ENCODE data around the gene RAB27B.
A peak's percentile ranks its signal among the peaks of the same experiment; 100 is the strongest.
"Not testable (repeated sequence)": the region's sequence is repeated elsewhere in the genome, so short reads cannot be mapped to it uniquely, and the experiment has no call there.

Gene RAB27B, protein sequence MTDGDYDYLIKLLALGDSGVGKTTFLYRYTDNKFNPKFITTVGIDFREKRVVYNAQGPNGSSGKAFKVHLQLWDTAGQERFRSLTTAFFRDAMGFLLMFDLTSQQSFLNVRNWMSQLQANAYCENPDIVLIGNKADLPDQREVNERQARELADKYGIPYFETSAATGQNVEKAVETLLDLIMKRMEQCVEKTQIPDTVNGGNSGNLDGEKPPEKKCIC

DNA sequence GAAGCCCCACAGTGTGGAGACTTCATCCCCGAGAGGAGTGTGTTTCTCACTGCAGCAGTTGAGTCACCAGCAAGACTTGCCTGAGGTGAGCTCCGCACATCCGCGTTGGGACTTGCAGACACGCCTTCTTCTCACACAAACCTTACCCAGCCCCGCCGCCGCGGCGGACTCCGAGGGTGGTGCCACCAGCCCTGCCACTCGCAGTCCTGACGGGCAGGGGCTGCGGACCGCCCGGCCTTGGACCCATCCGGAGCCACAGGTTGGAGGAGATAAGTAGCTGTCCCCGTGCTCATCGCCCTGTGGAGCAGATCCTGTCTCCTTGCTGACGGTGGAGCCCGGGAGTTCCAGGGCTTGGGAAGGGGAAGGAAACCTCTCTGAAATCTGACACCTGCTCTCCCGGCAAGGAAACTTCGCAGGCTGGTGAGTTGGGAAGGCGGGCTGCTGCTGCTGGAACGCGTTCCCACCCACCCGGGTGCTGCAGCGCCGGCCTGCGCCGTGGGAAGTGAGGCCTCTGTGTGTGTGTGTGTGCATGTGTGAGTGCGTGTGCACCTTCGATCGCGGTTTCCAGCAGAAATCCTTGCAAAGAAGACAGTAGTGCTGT, at the start of gene RAB27B:
Gene RAB27B (plus strand): TSS at position 197 of the 601 bp plus-strand sequence. CDS start 49,109 bp downstream, outside the sequence.
- DNase-seq (ENCODE audit: low read depth): peak; percentile 49

DNA sequence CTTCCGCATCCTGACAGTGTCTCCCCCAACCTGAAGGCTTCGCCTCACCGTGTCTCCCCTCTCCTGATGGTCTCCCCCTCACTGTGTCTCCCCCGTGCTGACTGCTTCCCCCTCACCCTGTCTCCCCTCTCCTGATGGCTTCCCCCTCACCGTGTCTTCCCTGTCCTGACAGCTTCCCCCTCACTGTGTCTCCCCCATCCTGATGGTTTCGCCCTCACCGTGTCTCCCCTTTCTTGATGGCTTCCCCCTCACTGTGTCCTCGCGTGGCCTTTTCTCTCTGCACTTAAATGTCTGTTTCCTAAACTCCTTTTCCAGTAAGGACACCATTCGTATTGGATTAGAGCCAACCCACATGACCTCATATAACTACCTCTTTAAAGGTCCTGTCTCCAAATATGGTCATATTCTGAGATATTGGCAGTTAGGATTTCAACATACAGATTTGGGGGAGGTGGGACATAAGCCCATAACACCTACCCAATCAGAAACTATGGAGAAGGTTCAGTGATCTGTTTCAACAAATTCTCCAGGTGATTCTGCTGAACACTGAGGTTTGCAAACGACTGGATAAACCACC, 47.9 kb upstream of the RAB27B start:
- no peak for DNase-seq (ENCODE audit: low read depth)

DNA sequence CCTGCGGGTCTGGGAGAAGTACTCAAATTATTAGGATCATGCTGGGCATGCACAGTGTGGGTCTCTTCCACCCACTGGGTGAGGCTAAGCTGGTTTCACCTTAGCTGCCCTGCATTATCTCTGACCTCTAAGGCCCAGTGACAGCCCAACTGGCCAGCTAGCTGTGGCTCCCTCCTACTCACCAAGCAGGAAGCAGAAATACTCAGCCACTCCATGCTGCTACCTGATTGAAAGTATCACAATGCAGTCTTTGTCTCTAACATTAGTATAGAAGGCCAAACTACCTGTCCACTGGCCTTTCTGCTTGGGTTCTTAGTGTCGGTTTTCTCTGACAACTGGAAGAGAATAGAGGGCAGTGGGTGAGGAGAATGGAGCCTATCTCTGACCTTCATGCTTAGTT, 47.3 kb upstream of the RAB27B start:
- DNase-seq (ENCODE audit: low read depth): no peak

DNA sequence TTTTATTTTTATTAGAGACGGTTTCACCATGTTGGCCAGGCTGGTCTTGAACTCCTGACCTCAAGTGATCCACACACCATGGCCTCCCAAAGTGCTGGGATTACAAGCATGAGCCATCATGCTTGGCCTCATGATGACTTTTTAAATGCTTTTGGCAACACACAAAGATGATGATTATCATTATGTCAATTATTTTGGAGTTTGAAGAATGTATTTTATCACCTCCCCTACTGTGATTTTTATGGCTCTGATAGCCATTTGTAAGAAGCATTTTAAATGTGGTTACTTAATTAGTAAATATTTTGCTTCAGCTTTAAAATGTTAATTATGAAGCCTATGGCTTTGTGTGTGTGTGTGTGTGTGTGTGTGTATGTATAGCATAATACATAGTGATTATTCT, 45.1 kb upstream of the RAB27B start:
- no peak for DNase-seq (ENCODE audit: low read depth)

DNA sequence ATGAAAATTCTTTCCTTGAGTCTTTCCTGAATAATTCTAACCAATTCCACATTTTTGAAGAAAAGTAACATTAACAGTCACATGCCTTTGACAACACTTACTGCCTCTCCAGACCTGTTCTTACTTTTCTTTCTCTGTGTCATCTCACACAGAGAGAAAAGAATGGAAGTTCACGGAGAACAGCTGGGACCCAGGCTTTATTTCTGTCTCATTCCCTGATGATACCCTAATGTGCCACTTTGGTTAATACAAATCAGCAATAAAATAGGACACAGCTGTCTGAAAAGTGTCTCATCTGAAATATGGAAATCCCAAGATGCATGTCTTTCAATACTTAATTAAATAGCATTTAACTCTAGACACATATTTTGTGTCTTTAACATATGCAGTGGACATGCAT, 42.1 kb upstream of the RAB27B start:
- DNase-seq (ENCODE audit: low read depth): no peak

DNA sequence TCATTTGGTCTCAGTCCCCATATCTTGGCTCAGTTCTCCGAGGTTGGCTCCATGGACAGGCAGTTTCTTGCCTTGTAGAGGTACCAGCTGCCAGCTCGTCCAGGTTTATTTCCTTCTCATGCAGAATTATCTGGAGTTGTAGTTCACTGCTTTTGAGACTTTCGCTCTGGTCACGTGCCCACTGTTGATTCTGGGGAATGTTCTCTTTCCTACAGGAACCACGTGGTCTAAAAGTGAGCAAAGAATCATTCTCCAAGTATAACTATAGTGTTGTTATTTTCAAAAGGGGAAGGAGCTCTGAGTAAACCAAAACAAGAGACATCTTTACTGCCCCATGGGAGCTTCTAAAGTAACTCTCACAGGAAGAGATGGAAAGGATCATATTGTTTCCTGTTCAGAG, 41.2 kb upstream of the RAB27B start:
- no peak for DNase-seq (ENCODE audit: low read depth)

DNA sequence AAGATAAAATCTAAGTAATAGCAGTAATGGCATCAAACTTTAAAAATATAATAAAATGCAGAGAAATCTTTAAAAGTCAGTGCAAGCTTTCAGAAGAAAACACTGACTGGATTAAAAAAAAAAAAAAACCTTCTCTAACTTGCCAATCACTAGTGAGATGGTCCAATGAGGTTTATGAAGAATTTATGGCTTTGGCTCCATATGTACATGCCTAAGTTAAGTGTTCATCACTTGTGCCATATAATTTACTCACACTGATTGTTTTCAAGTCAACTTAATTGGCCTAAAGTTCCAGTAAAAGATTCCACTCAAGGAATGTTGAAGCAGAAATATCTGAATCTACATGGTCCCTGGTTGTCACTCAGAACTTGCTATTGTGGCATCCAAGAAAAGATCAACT, 40.7 kb upstream of the RAB27B start:
- no peak for DNase-seq (ENCODE audit: low read depth)

DNA sequence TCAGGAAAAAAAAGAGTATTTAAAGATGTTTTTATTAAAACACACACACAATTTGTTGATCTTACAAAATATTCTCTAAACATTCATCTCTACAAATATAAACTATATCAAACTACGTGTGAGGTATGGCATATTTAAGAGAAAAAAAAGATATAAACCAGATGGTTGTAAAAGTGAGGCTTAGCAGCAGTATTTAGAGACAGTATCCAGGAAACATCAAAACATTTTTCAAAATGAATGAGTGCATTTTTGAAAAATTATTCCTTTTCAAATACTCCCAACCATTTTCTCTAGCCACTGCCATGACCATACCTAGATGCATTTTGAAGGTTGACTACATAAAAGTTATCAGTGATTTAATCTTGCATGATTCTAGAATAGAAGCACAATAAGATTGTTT, 38.2 kb upstream of the RAB27B start:
- DNase-seq (ENCODE audit: low read depth): no peak

DNA sequence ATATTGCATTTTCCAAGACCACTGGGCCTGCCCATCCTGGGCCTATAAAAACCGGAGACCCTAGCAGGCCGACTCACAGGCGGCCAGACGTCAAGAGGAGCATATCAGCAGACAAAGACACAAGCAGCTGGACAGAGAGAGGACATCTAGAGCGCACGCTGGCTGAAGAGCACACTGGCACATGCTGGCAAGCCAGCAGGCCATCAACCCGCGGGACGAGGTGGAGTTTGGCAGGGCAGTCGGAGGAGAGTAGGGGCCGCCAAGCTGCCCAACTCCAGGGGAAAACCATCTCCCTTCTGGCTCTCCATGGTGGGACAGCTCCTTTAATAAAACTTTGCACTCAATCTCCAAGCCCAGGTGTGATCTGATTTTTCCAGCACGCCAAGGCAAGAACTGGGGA, 36.6 kb upstream of the RAB27B start:
- DNase-seq (ENCODE audit: low read depth): no peak

DNA sequence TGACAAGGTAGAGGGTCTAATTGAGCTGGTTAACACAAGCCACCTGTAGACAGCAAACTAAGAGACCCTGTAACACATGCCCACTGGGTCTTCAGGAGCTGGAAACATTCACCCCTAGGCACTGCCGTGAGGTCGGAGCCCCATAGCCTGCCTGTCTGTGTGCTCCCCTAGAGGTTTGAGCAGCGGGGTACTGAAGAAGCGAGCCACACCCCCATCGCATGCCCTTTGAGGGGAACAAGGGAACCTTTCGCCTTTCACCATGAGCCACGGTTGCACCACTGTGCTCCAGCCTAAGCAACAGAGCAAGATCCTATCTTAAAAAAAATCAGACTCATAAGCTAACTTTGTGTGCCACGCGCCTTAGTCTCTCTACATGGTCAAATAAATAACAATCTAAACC, 36.2 kb upstream of the RAB27B start:
- no peak for DNase-seq (ENCODE audit: low read depth)

DNA sequence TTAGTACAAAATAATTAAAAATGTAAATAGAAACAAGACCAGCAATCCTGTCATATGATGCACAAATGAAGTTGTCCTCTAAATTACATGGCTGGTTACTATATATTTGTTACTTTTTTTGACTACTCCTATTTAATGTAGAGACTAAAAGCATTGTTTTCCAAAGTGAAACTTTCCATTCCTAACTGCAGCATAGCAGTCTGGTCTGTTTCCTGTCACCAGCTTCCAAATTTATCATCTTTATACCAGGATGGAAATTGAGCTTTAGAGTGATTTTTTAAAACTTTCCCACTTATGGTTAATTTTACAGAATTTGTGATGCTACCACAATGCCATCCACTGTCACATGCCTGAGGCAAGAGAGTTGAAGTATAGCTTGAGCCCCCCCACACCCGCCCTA, 33.5 kb upstream of the RAB27B start:
- no peak for DNase-seq (ENCODE audit: low read depth)

DNA sequence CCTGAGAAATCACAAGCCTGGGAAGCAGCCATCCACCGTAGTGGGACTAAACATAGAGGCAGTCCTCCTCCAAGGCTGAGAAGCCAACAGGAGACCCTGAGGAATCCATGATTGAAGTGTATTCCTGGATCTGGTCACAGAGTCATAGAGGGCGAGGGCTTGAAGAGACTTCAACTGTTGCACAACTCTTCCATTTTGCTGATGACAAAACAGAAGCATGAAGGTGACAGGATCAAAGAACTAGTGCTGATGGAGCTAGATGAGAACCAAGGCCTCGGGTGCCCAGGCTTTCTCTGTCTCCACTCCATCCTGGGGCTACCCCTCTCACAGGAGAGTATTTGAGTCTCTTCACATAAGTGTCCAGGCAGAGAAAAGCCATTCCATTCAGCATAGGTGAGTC, 30.1 kb upstream of the RAB27B start:
- no peak for DNase-seq (ENCODE audit: low read depth)

DNA sequence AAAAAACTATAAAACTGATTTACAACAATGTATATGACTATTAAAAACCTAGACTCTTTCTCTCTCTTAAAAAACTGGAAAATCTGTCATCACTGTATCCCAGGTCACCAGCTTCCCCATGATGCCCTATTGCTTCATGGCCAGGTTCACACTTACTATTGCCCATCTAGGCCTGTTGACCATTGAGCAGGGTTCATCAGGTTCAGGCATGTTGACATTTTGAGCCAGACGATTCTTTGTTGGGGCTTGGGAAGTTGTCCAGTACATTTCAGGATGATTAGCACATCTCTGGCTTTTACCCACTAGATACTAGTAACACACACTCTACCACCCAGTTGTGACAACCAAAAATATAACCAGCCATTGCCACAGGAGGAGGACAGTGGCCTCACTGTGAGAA, 26.9 kb upstream of the RAB27B start:
- DNase-seq (ENCODE audit: low read depth): no peak

DNA sequence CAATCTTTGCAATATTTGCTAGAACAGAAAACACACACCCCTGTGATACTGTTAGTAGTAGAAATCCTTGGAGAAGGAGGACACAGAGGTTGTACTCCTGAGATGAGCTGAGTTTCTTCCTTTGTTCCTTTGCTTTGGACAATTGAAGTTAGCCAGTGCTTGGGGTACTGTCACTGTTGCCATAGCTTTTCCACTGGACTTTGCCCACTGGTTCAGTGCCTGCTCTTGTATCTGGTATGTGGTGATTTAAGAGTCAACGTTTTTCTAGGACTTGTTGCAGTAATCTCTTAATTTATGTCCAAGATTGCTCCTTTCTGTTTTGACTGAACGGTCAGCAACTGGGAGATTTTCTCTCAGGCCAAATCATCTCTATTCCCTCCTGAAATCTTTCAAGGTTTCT, 26.1 kb upstream of the RAB27B start:
- no peak for DNase-seq (ENCODE audit: low read depth)

DNA sequence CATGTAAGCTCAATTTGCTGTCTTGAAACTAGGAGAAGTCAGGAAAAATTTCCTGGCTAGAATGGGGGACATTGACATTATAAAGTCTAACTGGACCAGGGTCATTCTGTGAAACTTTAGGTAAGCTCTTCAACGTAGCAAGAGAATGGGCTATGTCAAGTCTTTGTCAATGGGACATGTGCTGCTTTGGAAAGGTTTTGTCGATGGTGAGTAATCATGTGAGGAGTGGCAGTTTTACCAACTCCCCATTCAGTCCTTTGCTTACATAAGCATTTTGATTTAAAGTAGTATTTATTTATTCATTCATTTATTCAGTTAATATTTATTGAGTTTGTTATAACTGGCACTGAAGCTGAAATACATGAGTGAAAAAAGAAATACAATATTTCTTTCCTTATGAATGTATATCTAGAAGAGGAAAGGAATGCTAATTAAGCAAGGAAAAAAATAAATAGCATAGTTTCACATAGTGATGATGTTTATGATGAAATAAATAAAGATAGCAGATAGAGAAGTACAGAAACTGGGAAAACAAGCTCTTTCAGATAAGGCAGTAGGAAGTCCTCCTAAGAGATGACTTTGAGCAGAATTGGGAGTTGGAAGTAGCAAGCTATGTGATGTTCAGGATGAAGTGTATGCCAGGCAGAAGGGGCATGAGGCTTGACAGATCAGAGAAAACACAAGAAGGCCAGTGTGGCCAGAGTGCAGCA, 25.4 kb upstream of the RAB27B start:
- no peak for DNase-seq (ENCODE audit: low read depth)

DNA sequence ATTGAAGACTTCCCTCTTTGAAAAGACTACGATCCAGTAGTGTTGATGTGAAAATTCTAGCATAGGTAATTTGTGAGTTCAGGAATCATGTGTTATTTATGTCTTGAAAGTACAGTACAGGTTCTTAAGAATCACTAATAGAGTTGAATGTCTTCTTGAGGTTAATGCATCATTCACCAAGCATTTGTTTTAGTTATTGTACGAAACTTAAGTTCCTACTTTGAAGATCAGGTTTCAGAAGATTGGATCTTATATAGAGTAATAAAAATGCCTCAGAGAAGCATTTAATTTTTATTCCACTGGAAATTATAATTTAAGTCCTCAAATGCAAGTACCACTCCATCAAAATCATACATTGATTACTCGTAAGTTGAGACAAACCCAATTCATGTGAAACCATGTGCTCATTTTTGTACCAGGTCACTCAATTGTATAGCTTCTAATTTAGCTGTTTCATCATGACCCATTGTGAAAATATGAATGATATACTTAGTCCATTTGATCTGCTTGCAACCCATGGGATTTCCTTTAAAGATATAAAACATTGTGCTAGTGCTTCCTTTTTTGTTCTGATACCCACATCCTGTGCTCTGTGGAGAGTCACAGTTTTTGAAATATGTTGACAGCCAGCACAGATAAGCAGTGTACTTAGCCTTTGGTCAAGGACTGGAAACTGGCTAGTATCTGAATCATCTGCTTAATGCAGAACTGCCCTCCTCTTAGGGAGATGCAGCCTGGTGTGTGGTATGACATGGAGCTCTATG, 22.5 kb upstream of the RAB27B start:
- DNase-seq (ENCODE audit: low read depth): no peak

DNA sequence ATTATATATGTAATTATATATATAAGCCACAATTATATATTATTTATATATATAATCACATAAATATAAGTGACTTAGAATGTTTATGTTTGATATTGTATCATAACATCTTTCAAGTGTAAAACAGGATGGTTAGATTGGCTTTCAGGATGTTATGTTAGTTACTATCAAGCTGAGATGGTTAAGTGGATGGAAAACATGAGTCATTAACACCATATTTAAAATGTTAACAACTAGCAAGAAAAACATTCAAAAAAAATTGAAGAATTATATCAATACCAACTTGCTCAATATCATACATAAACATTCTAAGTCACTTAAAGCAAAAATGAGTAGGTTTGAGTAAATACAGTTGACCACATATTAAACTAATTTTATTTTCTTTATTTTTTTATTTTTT, 21.8 kb upstream of the RAB27B start:
- DNase-seq (ENCODE audit: low read depth): no peak

DNA sequence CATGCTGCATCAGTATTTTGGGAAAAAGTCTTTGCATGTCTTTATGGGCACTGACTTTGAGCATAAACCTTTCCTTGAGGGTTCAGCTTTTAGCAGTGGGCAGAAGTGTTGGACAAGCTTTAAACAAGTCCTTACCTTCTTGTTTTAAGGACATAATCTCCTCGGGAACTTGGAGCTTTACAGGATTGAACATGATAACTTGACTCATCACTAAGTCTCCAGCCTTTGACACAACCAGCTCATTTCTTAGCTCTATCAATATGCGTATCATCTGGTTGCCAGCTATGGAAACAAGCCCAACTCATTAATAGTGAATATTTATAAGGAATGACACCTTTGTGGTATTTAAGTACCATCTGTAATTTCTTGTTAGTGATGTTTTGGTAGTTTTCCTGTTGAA, 21.0 kb upstream of the RAB27B start:
- no peak for DNase-seq (ENCODE audit: low read depth)

DNA sequence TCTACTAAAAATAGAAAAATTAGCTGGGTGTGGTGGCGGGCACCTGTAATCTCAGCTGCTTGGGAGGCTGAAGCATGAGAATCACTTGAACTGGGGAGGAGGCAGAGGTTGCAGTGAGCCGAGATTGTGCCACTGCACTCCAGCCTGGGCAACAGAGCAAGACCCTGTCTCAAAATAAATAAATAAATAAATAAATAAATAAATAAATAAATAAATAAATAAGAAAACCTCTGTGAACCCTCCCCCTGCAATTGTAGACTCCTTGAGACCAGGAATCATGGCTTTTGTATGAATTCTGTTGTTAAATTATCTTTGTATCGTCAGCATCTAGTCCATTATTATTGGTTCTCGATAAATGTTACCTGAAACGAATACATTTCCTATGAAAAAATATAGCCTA, 17.6 kb upstream of the RAB27B start:
- DNase-seq (ENCODE audit: low read depth): not testable (repeated sequence)

DNA sequence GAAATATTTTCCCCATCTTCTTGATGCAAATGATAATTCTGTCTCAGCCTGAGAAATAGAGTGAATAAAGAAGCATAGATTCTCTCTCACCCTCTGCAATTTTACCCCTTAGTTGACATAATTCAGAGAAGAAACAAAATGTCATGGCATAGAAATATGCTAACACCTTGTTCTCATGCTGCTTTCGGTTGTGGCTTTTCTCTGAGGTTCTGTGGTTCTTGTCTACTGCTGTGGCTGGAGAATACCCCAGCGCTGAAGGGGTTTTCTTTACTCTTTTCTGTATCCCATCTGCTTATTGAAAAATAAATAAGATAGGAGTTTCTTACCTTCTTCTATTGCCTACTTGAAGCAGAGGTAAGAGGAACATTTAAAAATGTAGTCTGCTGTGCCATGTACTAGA, 15.4 kb upstream of the RAB27B start:
- no peak for DNase-seq (ENCODE audit: low read depth)

DNA sequence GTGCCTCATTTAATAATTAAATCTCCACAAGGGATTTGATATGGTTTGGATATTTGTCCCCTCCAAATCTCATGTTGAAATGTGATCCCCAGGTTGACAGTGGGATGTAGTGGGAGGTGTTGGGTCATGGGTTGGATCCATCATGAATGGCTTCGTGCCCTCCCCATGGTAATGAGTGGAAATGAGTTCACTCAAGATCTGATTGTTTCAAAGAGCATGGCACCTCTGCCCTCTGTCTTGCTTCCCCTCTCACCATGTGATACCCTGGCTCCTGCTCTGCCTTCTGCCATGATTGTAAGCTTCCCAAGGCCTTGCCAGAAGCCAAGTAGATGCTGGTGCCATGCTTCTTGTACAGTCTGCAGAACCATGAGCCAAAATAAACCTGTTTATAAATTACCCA, 15.0 kb upstream of the RAB27B start:
- DNase-seq (ENCODE audit: low read depth): no peak

DNA sequence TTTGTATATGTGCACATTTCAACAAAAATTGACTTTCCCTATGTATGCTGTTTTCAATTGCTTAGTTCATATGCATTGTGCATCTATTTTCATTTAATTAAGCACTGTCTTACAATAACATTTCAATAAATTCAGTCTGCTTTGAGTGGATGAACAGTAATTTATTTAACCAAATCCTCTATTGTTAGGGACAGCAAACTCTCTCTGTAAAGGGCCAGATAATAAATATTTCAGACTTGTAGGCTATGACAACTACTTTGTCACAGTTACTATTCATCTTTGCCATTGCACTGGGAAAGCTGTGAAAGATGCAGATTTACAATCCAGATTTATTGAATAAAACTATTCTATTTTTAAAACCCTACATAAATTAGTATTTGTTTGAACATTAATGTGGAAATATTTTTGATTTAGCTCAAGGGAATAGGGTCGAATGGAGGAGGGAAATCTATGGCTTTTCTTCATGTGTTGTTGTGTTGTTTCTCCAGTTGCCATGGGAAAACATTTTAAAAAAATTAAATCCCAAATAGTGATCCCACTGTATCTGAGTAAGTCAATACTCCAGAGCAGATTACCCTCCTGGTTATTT, 14.2 kb upstream of the RAB27B start:
- no peak for DNase-seq (ENCODE audit: low read depth)

All from stimulated activated CD8-positive, alpha-beta memory T cell treated with anti-CD3 and anti-CD28 coated beads, Interleukin-12 subunit alpha, Interleukin-12 subunit beta, amount 100 ng/mL, for 1 hour (primary cell).